PC-9 (cell line): ENCODE measurements around the gene UBTF.

ENCODE experiments used
- CTCF ChIP-seq: fragments of 200-600 bp; sonication (generic); conservative IDR thresholded peaks from 2 replicates; pipeline ENCODE4 v1.6.1; 2017; ENCODE audit warnings: mixed run types, antibody characterized with exemption, mild to moderate bottlenecking, moderate library complexity
- EZH2 ChIP-seq: fragments of 200-600 bp; sonication (generic); IDR thresholded peaks from 2 replicates; pipeline ENCODE4 v1.8.0; 2017; ENCODE audit warnings: antibody characterized with exemption, low read depth

GRCh38 chr17:44209786-44210341, 9.6 kb downstream of the UBTF start:
- no peak for TF ChIP-seq CTCF
- no peak for TF ChIP-seq EZH2
